NCI-H748 (cell line): ENCODE measurements around the gene GPC3.

Experiments
- DNase-seq: peaks from one replicate; lab custom pipeline; 2025; ENCODE audit not compliant: unreplicated experiment; lab: John Stamatoyannopoulos, UW

The GPC3 gene

GRCh38 chrX:133702230-133702629, 283.2 kb downstream of the GPC3 start:
- DNase-seq, result no peak

- no peak for DNase-seq
Measured at GRCh38 chrX:133699023-133699728, 286.2 kb downstream of the GPC3 start.

GRCh38 chrX:133698298-133698697, 287.1 kb downstream of the GPC3 start:
- peak; percentile 0 for DNase-seq

GRCh38 chrX:133697656-133698055, 287.7 kb downstream of the GPC3 start:
- no peak for DNase-seq

- no peak for DNase-seq
Measured at GRCh38 chrX:133689997-133690599, 295.3 kb downstream of the GPC3 start.

GRCh38 chrX:133685822-133686221, 299.6 kb downstream of the GPC3 start:
- peak; percentile 50 for DNase-seq

GRCh38 chrX:133681897-133682296, 303.5 kb downstream of the GPC3 start:
- DNase-seq, result peak; percentile 0

- no peak for DNase-seq
Measured at GRCh38 chrX:133681421-133681820, 304.0 kb downstream of the GPC3 start.

GRCh38 chrX:133677123-133678063, 308.0 kb downstream of the GPC3 start:
- DNase-seq, result peak; percentile 27

GRCh38 chrX:133676344-133677122, 308.9 kb downstream of the GPC3 start:
- peak; percentile 96 for DNase-seq

GRCh38 chrX:133674726-133675470, 310.5 kb downstream of the GPC3 start:
- DNase-seq, result no peak

- peak; percentile 45 for DNase-seq
Measured at GRCh38 chrX:133670383-133670782, 315.0 kb downstream of the GPC3 start.

- no peak for DNase-seq
Measured at GRCh38 chrX:133669214-133669613, 316.2 kb downstream of the GPC3 start.

GRCh38 chrX:133668225-133668931, 317.0 kb downstream of the GPC3 start:
- no peak for DNase-seq

- no peak for DNase-seq
Measured at GRCh38 chrX:133666256-133666655, 319.1 kb downstream of the GPC3 start.

- DNase-seq, result no peak
Measured at GRCh38 chrX:133661962-133662839, 323.2 kb downstream of the GPC3 start.

GRCh38 chrX:133660281-133660680, 325.1 kb downstream of the GPC3 start:
- DNase-seq, result no peak

- DNase-seq, result peak; percentile 48
Measured at GRCh38 chrX:133658293-133658911, 327.0 kb downstream of the GPC3 start.
